ENCODE data around the gene NKAIN1.

GRCh38 chr1:31145648-31146047 is 94.0 kb downstream of the NKAIN1 start:
- TF ChIP-seq POLR2A (IDR thresholded peaks at IDR 0.05) (no peak), CTCF (IDR thresholded peaks at IDR 0.05 in 8 of 11, conservative IDR thresholded peaks at IDR 0.05 in 3 of 11) (no peak)
